ENCODE measurements around the gene NBPF1.
"Not testable (repeated sequence)": the region's sequence is repeated elsewhere in the genome, so short reads cannot be mapped to it uniquely, and the experiment has no call there.

NBPF1 gene

GRCh38 chr1:16641159-16641975, 28.0 kb upstream of the NBPF1 start:
- not testable (repeated sequence) for DNase-seq

GRCh38 chr1:16639091-16640031, 26.0 kb upstream of the NBPF1 start:
- DNase-seq: not testable (repeated sequence)

- not testable (repeated sequence) for DNase-seq
Observed at GRCh38 chr1:16637941-16638778, 24.8 kb upstream of the NBPF1 start.

GRCh38 chr1:16636551-16637195, 23.3 kb upstream of the NBPF1 start:
- DNase-seq: not testable (repeated sequence)

GRCh38 chr1:16635959-16636358, 22.6 kb upstream of the NBPF1 start:
- not testable (repeated sequence) for DNase-seq

- DNase-seq: not testable (repeated sequence)
Observed at GRCh38 chr1:16633540-16634282, 20.3 kb upstream of the NBPF1 start.

- DNase-seq: not testable (repeated sequence)
Observed at GRCh38 chr1:16632044-16632850, 18.9 kb upstream of the NBPF1 start.

- DNase-seq: no peak
Observed at GRCh38 chr1:16631248-16632043, 18.1 kb upstream of the NBPF1 start.

- no peak for DNase-seq
Observed at GRCh38 chr1:16630661-16631247, 17.4 kb upstream of the NBPF1 start.

GRCh38 chr1:16629916-16630530, 16.7 kb upstream of the NBPF1 start:
- not testable (repeated sequence) for DNase-seq

GRCh38 chr1:16628361-16629111, 15.2 kb upstream of the NBPF1 start:
- no peak for DNase-seq

GRCh38 chr1:16626409-16626983, 13.1 kb upstream of the NBPF1 start:
- DNase-seq: not testable (repeated sequence)

GRCh38 chr1:16625497-16626408, 12.4 kb upstream of the NBPF1 start:
- DNase-seq: no peak

GRCh38 chr1:16623812-16624719, 10.7 kb upstream of the NBPF1 start:
- peak; percentile 61 for DNase-seq

GRCh38 chr1:16623337-16623736, 10.0 kb upstream of the NBPF1 start:
- DNase-seq: not testable (repeated sequence)
